GM12878 (cell line): ENCODE data around the gene RPS6KL1. TPM values are rescaled to one million over a fixed set of nuclear protein-coding genes. Genes with fewer than 3 reads are reported as not detected.

Source experiments
- ATAC-seq: fragments of 200-7000 bp; cut with Tn5 transposase; 3 replicates; pipeline ENCODE4 v1.9.1; 2020; ENCODE audit warnings: mild to moderate bottlenecking, moderate library complexity
- BruUV-seq: library from RNA; stranded (reverse); fragments of 400-500 nt; replicated peaks from 2 replicates; lab custom pipeline; 2021; lab: Mats Ljungman, UMichigan
- CTCF ChIA-PET: fragments of 300-600 bp; sonication (Branson Sonifier 250); formaldehyde crosslinking; extraction: SDS; loops from one replicate; lab custom pipeline; 2021; ENCODE audit warnings: inconsistent platforms; lab: Yijun Ruan, JAX
- POLR2A ChIA-PET: fragments of 350-600 bp; formaldehyde crosslinking; extraction: SDS; loops from one replicate; lab custom pipeline; 2021; ENCODE audit warnings: inconsistent platforms; lab: Charles Lee
- RAD21 ChIA-PET: fragments of 300-600 bp; sonication (Branson Sonifier 250); formaldehyde crosslinking; loops from one replicate; lab custom pipeline; 2023; ENCODE audit warnings: antibody characterized with exemption; ENCODE audit not compliant: unreplicated experiment; lab: Charles Lee
- SMC1A ChIA-PET: fragments of 300-600 bp; sonication (Branson Sonifier 250); formaldehyde crosslinking; loops from one replicate; lab custom pipeline; 2023; ENCODE audit not compliant: unreplicated experiment, uncharacterized antibody; lab: Charles Lee
- DNase-seq: peaks from one replicate; pipeline ENCODE4 v3.0.0-alpha.2; 2011; ENCODE audit warnings: low read depth, low spot score
- FAIRE-seq: peaks from 3 replicates; lab custom pipeline; 2011; peaks lifted over from hg19 to GRCh38; lab: Jason Lieb, UNC
- H2AFZ ChIP-seq: 2 replicates; pipeline ENCODE4 v1.6.0; 2011; ENCODE audit warnings: low read depth, low read length, control low read depth; ENCODE audit not compliant: control insufficient read depth
- H3K27ac ChIP-seq: 2 replicates; pipeline ENCODE4 v1.5.1; 2011; ENCODE audit warnings: control low read depth; ENCODE audit not compliant: control insufficient read depth, insufficient read depth
- H3K27me3 ChIP-seq, 2 experiments: replicated peaks in 1 of 2; 2 replicates each; pipeline versions ENCODE4 v1.6.0 to v1.6.1; 2011; ENCODE audit warnings: low read length in 1 of 2; ENCODE audit not compliant: control insufficient read depth in 2 of 2, insufficient read depth in 2 of 2
- H3K36me3 ChIP-seq, 2 experiments: 2 replicates each; pipeline ENCODE4 v1.5.1; 2011; ENCODE audit warnings: low read length in 1 of 2; ENCODE audit not compliant: control insufficient read depth in 2 of 2, insufficient read depth in 2 of 2
- H3K4me1 ChIP-seq: 2 replicates; pipeline ENCODE4 v1.6.1; 2011; ENCODE audit warnings: mild to moderate bottlenecking, low read length, moderate library complexity, mixed read lengths; ENCODE audit not compliant: control insufficient read depth, insufficient read depth
- H3K4me2 ChIP-seq: 2 replicates; pipeline ENCODE4 v1.6.0; 2011; ENCODE audit warnings: control low read depth; ENCODE audit not compliant: control insufficient read depth, insufficient read depth
- H3K4me3 ChIP-seq: fragments of 200-600 bp; sonication (generic); 2 replicates; pipeline ENCODE4 v1.5.1; 2016
- H3K79me2 ChIP-seq: 2 replicates; pipeline ENCODE4 v1.6.0; 2011; ENCODE audit warnings: low read length; ENCODE audit not compliant: control insufficient read depth, insufficient read depth
- H3K9ac ChIP-seq: 2 replicates; pipeline ENCODE4 v1.8.0; 2011; ENCODE audit warnings: low read length, control low read depth, mixed read lengths; ENCODE audit not compliant: control insufficient read depth, insufficient read depth
- H3K9me3 ChIP-seq: replicated peaks from 3 replicates; pipeline ENCODE4 v1.5.1; 2011; ENCODE audit warnings: mild to moderate bottlenecking, low read length; ENCODE audit not compliant: control insufficient read depth, insufficient read depth
- H4K20me1 ChIP-seq: 2 replicates; pipeline ENCODE4 v1.6.0; 2011; ENCODE audit not compliant: control insufficient read depth, insufficient read depth
- ATF7 ChIP-seq: fragments of 450-650 bp; IDR thresholded peaks from 2 replicates; pipeline ENCODE4 v1.6.1; 2016; ENCODE audit warnings: low read depth, mild to moderate bottlenecking
- BCL3 ChIP-seq: IDR thresholded peaks from 2 replicates; pipeline ENCODE4 v1.6.1; 2011; ENCODE audit warnings: borderline replicate concordance, low read depth, mild to moderate bottlenecking, moderate library complexity, low read length; ENCODE audit not compliant: insufficient read depth, poor library complexity, severe bottlenecking
- CHD2 ChIP-seq: IDR thresholded peaks from 2 replicates; pipeline ENCODE4 v1.6.1; 2011; ENCODE audit warnings: low read depth, low read length, improper control_type of control experiment, borderline replicate concordance
- CREB1 ChIP-seq: IDR thresholded peaks from 2 replicates; pipeline ENCODE4 v1.6.1; 2012; ENCODE audit warnings: low read depth, mild to moderate bottlenecking, inconsistent platforms
- IKZF1 ChIP-seq: fragments of 450-650 bp; conservative IDR thresholded peaks from 2 replicates; pipeline ENCODE4 v1.6.1; 2017; ENCODE audit warnings: antibody characterized with exemption, mild to moderate bottlenecking
- MTA3 ChIP-seq: IDR thresholded peaks from 2 replicates; pipeline ENCODE4 v1.6.1; 2012; ENCODE audit warnings: low read length, inconsistent platforms, borderline replicate concordance
- TCF3 ChIP-seq: IDR thresholded peaks from 2 replicates; pipeline ENCODE4 v1.6.1; 2012; ENCODE audit warnings: low read depth, mild to moderate bottlenecking, low read length, borderline replicate concordance; ENCODE audit not compliant: insufficient read depth
- WRNIP1 ChIP-seq: IDR thresholded peaks from 2 replicates; pipeline ENCODE4 v1.6.1; 2011; ENCODE audit warnings: low read depth, low read length, improper control_type of control experiment, borderline replicate concordance
- ZBTB11 ChIP-seq: fragments of 450-650 bp; formaldehyde crosslinking; IDR thresholded peaks from 2 replicates; pipeline ENCODE4 v1.5.0; 2022; ENCODE audit warnings: mild to moderate bottlenecking, missing genetic modification characterization
- WGBS: methylation state at CpG from one replicate; pipeline ENCODE4 v1.1.6; 2016; ENCODE audit warnings: low lambda C conversion rate; ENCODE audit not compliant: insufficient replicate concordance, insufficient coverage; ENCODE audit errors: missing lambda C conversion rate; 5-methylcytosine and 5-hydroxymethylcytosine counted together
- in situ Hi-C: fragments of 300-500 bp; cut with MboI; formaldehyde crosslinking; loops from 9 replicates; pipeline ENCODE4 v1.14.3; 2018; ENCODE audit warnings: mixed read lengths
- intact Hi-C: fragments of 100-400 bp; cut with micrococcal nuclease; formaldehyde crosslinking; loops from one replicate; pipeline ENCODE4 v1.14.2; 2022; ENCODE audit not compliant: unreplicated experiment
- polyA plus RNA-seq, 11 experiments: library from polyadenylated mRNA; depleted of rRNA in 4 of 11; unstranded in 6 of 11; stranded (reverse) in 5 of 11; fragments of >200 nt; fragmentation: Nextera tagmentation in 4 of 11; fragmentation: Illumina TruSeq in 1 of 11; extraction: Ambion mirVana in 4 of 11; extraction: Trizol in 1 of 11; gene quantifications; 1 replicate in 1 of 11; 2 replicates in 10 of 11; pipeline versions ENCODE4 v1.2.1 to v1.2.3, GENCODE V29; 2011 to 2016; ENCODE audit warnings: inconsistent platforms in 2 of 11, missing spikeins in 2 of 11, low read depth in 1 of 11
- total RNA-seq, 4 experiments: library from RNA; depleted of rRNA in 3 of 4; stranded (reverse); fragments of >200 nt in 3 of 4; fragmentation: Illumina TruSeq in 1 of 4; extraction: Trizol in 1 of 4; gene quantifications; 2 replicates each; pipeline versions ENCODE4 v1.2.1 to v1.2.3, GENCODE V29; 2013 to 2021

Gene RPS6KL1
- total and polyA plus RNA-seq, 10 of the 15 experiments (the other 5 are each of a cell fraction or from before 2014, with no cell fraction given), result 0.04 to 4.2 (median 2.0) TPM

DNA sequence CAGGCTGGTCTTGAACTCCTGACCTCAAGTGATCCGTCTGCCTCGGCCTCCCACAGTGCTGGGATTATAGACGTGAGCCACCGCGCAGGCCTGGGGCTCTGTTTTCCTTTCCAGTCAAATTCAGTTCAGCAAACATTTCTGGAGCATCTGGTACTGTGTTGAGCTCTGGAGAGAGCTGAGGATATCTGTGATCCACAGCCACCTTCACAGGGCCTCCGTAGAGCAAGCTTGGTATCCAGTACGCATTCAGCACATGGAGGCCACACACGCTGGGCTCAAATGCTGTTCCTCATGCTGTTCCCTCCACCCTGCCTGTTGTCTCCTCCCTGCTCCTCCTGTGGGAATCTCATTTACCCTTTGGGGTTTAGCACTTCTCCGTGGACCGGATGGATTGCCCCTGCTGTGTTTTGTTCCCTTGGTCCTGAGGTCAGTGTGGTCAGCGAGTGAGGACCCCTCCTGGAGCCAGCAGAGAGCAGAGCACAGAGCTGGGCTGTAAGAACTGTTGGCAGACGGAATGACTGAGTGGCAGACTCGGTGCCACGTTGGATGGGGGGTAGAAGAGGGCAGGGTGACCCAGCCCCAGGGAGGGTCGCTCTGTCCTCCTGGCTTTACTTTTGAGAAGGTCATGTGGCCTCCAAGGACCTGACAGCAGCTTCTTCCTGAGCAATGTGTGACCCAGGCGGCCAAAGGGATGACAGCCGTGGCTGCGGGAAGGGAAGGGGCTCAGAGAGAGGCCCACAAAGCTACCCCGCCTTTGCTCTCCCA lies 891 bp downstream of the RPS6KL1 start:
- peak overlapping the region; percentile 72; the same call in 1 of the 2 replicates for H3K4me3 ChIP-seq
- H3K36me3 ChIP-seq, result no peaks in the 10 kb centered on the region
- WGBS, result 70% methylated on average over 19 of the region's 19 CpGs
- H3K4me2 ChIP-seq, result peak overlapping the region; percentile 92; the same call in 1 of the 2 replicates
- no peaks in the 10 kb centered on the region for H3K27me3 ChIP-seq
- POLR2A ChIA-PET, result interaction anchor here (0.6 kb wide), 1 partner anchor 130 kb away, joined by 4 read pairs; no protein-coding TSS in a partner anchor
- no peak overlapping the region for H2AFZ ChIP-seq
- H4K20me1 ChIP-seq, result no peaks in the 10 kb centered on the region
- RAD21 ChIA-PET, result no interaction called here
- in situ Hi-C loops (no loop called here), intact Hi-C loops (no loop called here)
- BruUV-seq, result no TSS peak
- no peak for FAIRE-seq
- no peak overlapping the region for H3K27ac ChIP-seq
- SMC1A ChIA-PET, result interaction anchor here (1.2 kb wide), 1 partner anchor 166 kb away, joined by 3 read pairs; no protein-coding TSS in a partner anchor
- no peaks in the 10 kb centered on the region; the same call in 1 of the 2 replicates for H3K4me1 ChIP-seq
- no peak for DNase-seq
- H3K9me3 ChIP-seq, result no peaks in the 10 kb centered on the region
- H3K9ac ChIP-seq, result peak overlapping the region; percentile 44; the same call in 1 of the 2 replicates
- ATAC-seq, result no peak
- CTCF ChIA-PET, result interaction anchor here (0.5 to 1.9 kb wide), 3 partner anchors 62 to 311 kb away, joined by 3 to 8 read pairs (median 3); no protein-coding TSS in a partner anchor
- no peak for TF ChIP-seq CHD2
- no peak for TF ChIP-seq CREB1
- no peak for TF ChIP-seq BCL3
- no peak for TF ChIP-seq TCF3
- TF ChIP-seq WRNIP1, result no peak
- no peak for TF ChIP-seq ZBTB11
- TF ChIP-seq ATF7, result no peak
- TF ChIP-seq IKZF1, result no peak
- no peak for TF ChIP-seq MTA3
- no peaks in the 10 kb centered on the region for H3K79me2 ChIP-seq
